Head of caudate nucleus (tissue), 42 donors: ENCODE data around the gene HRCT1.

Source experiments
- DNase-seq, 42 donors: peaks; one replicate each; pipeline versions ENCODE4 v3.0.0 to v3.0.0-alpha.2; 2020 to 2021; ENCODE audit warnings: mixed read lengths in 7 of 42
- intact Hi-C: fragments of 100-400 bp; cut with DNase I; formaldehyde crosslinking; loops from one replicate; pipeline ENCODE4 v1.15.0; 2022

Gene HRCT1

GRCh38 chr9:35935755-35936509, 29.9 kb downstream of the HRCT1 start:
- DNase-seq, result no peak
- intact Hi-C loops, result no loop called here

GRCh38 chr9:35937227-35937626, 31.2 kb downstream of the HRCT1 start:
- intact Hi-C loops, result no loop called here
- DNase-seq, result no peak

GRCh38 chr9:35938474-35939356, 32.7 kb downstream of the HRCT1 start:
- DNase-seq, result no peak
- intact Hi-C loops, result no loop called here

GRCh38 chr9:35939679-35940250, 33.8 kb downstream of the HRCT1 start:
- intact Hi-C loops, result no loop called here
- DNase-seq, result no peak

GRCh38 chr9:35940458-35941407, 34.7 kb downstream of the HRCT1 start:
- DNase-seq, result no peak
- intact Hi-C loops, result no loop called here

- no peak for DNase-seq
- intact Hi-C loops, result no loop called here
Measured at GRCh38 chr9:35942286-35942685, 36.3 kb downstream of the HRCT1 start.

GRCh38 chr9:35944173-35944572, 38.2 kb downstream of the HRCT1 start:
- intact Hi-C loops, result no loop called here
- DNase-seq, result no peak

- DNase-seq, result no peak
- intact Hi-C loops, result no loop called here
Measured at GRCh38 chr9:35944841-35945240, 38.8 kb downstream of the HRCT1 start.

- DNase-seq, result peak; percentile 42 to 88 (median 76)
- intact Hi-C loops, result no loop called here
Measured at GRCh38 chr9:35945341-35946018, 39.5 kb downstream of the HRCT1 start.

GRCh38 chr9:35948451-35948850, 42.4 kb downstream of the HRCT1 start:
- intact Hi-C loops, result no loop called here
- DNase-seq, result no peak

- DNase-seq, result no peak
- intact Hi-C loops, result no loop called here
Measured at GRCh38 chr9:35948901-35949318, 42.9 kb downstream of the HRCT1 start.

GRCh38 chr9:35951736-35952135, 45.7 kb downstream of the HRCT1 start:
- intact Hi-C loops, result no loop called here
- no peak for DNase-seq

GRCh38 chr9:35952526-35953191, 46.7 kb downstream of the HRCT1 start:
- intact Hi-C loops, result no loop called here
- DNase-seq, result no peak

- DNase-seq, result peak in 38 of 42 donors; percentile 16 to 84 (median 62)
- intact Hi-C loops, result loop anchor here (5.0 kb wide), 1 partner anchor 67 kb away; no protein-coding TSS in a partner anchor
Measured at GRCh38 chr9:35954942-35955546, 49.0 kb downstream of the HRCT1 start.

- DNase-seq, result no peak
- intact Hi-C loops, result loop anchor here (5.0 kb wide), 1 partner anchor 66 kb away; no protein-coding TSS in a partner anchor
Measured at GRCh38 chr9:35956651-35957050, 50.6 kb downstream of the HRCT1 start.
